HL-60/S4 treated with retinoic acid at 250 ng/mL for 4 days and 3 days (cell line): ENCODE data around the gene MRPS24.
"Not testable (repeated sequence)": the region's sequence is repeated elsewhere in the genome, so short reads cannot be mapped to it uniquely, and the experiment has no call there.

ENCODE experiments used
- in situ Hi-C: fragments of 300-500 bp; cut with MboI; formaldehyde crosslinking; loops from 2 replicates; pipeline ENCODE4 v1.7.0; 2022; ENCODE audit warnings: low sequenced_read_pairs

MRPS24 gene

DNA sequence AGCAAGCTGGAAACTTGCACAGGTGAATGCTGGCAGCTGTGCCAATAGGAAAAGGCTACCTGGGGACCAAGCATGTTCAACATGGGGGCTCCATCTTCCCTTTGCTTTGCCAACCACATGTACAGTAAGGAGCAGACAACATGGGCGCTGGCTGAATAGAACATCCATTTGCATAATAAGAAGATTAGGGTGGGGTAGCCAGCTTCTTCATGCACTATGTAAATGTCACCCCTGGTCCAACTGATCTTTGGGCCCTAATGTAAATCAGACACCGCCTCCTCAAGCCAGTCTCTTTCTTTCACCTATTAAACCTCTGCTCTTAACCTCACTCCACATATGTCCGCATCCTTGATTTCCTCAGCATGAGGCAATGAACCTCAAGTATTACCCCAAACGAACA, 26.0 kb downstream of the MRPS24 start:
- in situ Hi-C loops = loop anchor here (25.0 kb wide), 3 partner anchors 256 to 1881 kb away; partner anchors contain the start of gene STK17A

GRCh38 chr7:43838201-43838658, 31.1 kb downstream of the MRPS24 start:
- in situ Hi-C loops = loop anchor here (25.0 kb wide), 3 partner anchors 251 to 1876 kb away; partner anchors contain the start of gene STK17A

DNA sequence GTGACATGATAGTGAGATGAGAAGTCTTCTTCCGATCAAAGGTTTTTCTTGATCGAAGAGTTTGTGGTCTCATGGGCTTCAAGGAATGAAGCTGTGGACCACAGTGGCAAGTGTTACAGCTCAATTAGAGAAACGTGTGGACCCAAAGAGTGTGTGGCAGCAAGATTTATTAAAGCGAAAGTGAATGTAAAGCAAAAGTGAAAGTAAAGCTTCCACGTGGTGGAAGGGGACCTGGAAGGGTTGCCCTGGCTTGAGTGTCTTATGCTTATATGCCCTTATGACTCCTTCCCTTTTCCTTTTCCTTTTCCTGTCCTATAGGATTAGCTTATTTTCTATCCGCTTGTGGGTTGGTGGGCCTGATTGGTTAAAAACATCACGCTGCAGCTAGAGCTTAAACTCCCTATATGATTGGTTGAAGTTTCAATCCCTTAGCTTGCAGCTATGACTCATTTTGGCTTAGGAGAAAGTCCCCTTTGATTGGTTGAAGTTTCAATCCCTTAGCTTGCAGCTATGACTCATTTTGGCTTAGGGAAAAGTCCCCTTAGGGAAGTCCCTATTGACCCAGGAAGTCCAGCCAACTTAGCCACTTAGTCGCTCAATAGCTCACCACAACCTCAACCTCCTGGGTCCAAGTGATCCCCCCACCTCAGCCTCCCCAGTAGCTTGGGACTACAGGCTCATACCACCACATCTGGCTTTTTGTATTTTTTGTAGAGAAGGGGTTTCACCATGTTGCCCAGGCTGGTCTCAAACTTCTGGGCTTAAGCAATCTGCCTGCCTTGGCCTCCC, 34.7 kb downstream of the MRPS24 start:
- in situ Hi-C loops = loop anchor here (25.0 kb wide), 3 partner anchors 247 to 1872 kb away; partner anchors contain the start of gene STK17A

DNA sequence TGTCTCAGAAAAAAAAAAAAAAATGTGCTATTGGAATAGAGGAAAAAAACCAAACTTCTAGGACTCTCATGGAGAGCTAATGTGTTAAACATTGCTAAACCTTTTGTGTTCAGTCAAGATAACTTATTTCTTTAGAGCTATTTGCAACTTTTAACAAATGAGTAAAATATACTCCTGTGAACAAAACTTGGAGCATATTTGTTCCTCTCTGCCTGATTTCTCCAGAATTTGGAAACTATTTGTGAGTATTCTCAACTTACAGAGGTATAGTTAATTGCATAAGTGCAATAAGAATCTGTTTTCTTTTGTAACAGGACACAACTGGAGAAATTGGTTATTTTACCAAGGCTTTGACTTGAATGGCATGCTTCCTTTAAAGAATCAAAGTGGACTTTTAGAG, 38.4 kb downstream of the MRPS24 start:
- in situ Hi-C loops = loop anchor here (25.0 kb wide), 3 partner anchors 244 to 1869 kb away; partner anchors contain the start of gene STK17A

GRCh38 chr7:43825391-43825808, 43.9 kb downstream of the MRPS24 start:
- in situ Hi-C loops = loop anchor here (25.0 kb wide), 3 partner anchors 238 to 1863 kb away; partner anchors contain the start of gene STK17A

DNA sequence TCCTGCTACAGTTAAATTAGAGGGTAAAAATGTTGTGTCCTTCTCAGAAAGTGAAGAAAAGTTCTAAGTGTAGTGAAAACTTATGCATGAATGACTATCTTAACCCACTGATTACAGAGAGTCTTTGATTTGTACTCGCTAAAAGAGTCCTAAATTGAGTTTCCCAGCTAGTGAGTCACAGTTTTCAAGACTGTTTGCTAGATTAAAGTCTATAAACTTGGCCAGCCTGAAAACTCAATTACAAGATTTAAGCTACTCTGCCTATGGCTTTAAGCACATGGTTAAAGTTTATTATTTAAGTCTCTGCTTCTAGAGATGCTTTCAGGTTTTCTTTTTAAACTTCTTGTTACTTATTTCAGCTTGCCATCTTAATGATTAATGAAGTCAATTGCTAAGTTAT, 44.4 kb downstream of the MRPS24 start:
- in situ Hi-C loops = loop anchor here (25.0 kb wide), 3 partner anchors 238 to 1863 kb away; partner anchors contain the start of gene STK17A

GRCh38 chr7:43824513-43824912, 44.8 kb downstream of the MRPS24 start:
- in situ Hi-C loops = not testable (repeated sequence)

GRCh38 chr7:43823941-43824340, 45.4 kb downstream of the MRPS24 start:
- in situ Hi-C loops = no loop called here

GRCh38 chr7:43823425-43823824, 45.9 kb downstream of the MRPS24 start:
- in situ Hi-C loops = not testable (repeated sequence)
